ENCODE measurements around the gene VOPP1. TPM values are rescaled to one million over a fixed set of nuclear protein-coding genes. Genes with fewer than 3 reads are reported as not detected.

Gene VOPP1
- polyA plus RNA-seq, 1 experiment = 88.4 TPM

DNA sequence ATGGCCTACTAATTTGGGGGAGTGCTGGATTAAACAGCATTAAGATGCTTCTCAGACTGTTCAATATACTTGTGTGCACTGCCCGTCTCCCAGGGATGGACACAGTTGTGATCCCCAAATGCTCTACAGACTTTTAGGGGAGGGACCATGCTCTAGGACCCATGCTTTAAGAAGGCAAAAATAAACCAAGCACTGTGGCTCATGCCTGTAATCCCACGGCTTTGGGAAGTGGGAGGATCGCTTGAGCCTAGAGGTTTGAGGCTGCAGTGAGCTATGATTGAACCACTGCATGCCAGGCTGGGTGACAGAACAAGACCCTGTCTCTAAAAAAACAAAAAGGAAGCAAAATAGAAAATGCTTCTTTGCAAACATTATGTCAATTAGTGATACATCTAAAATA, 102.6 kb downstream of the VOPP1 start:
- no peak for DNase-seq (ENCODE audit: low read depth, low spot score)
- no peak overlapping the region for H3K27ac ChIP-seq (ENCODE audit: low read depth, low read length)
- no peaks in the 10 kb centered on the region for H3K27me3 ChIP-seq (ENCODE audit: control insufficient read depth, insufficient read depth, low read length)
- peaks cover 4% of the 10 kb centered on the region for H3K9me3 ChIP-seq (ENCODE audit: control insufficient read depth, insufficient read depth, low read length)
- no peak overlapping the region for H3K4me3 ChIP-seq (ENCODE audit: low read depth, low read length)
- no peak for TF ChIP-seq CTCF (IDR thresholded peaks at IDR 0.05; ENCODE audit: low read depth, low read length)
- ChIA-PET CTCF (interaction anchor here (0.6 to 1.3 kb wide), 2 partner anchors 54 to 131 kb away, joined by 3 to 6 read pairs; no protein-coding TSS in a partner anchor), POLR2A (no interaction called here)

GRCh38 chr7:55469271-55469681, 103.0 kb downstream of the VOPP1 start:
- Histone ChIP-seq H3K4me3 (ENCODE audit: low read depth, low read length) (no peak overlapping the region), H3K27ac (ENCODE audit: low read depth, low read length) (no peak overlapping the region), H3K27me3 (ENCODE audit: control insufficient read depth, insufficient read depth, low read length) (no peaks in the 10 kb centered on the region), H3K9me3 (ENCODE audit: control insufficient read depth, insufficient read depth, low read length) (peaks cover 5% of the 10 kb centered on the region)
- DNase-seq (ENCODE audit: low read depth, low spot score) = no peak
- no peak for TF ChIP-seq CTCF (IDR thresholded peaks at IDR 0.05; ENCODE audit: low read depth, low read length)
- ChIA-PET POLR2A (no interaction called here), CTCF (interaction anchor here (0.6 to 1.3 kb wide), 2 partner anchors 54 to 132 kb away, joined by 3 to 6 read pairs; no protein-coding TSS in a partner anchor)

DNA sequence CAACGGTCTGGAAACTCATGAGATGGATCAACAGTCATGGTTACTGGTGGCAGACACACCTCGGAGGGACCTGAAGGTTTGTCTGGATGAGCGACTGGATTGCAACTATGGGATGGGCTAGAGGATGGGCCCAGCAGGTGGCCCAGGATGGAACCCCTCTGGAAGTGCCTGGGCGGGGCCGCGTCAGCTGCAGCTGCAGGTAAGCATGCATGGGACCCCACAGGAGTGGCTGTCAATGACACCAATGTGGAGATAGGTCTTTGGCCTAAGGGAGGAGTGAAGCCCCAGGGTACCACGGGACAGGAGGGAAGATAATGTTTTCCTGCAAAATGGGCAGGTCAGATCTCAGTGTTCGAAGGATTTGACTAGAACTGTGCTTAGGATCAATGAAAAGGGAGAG, 103.8 kb downstream of the VOPP1 start:
- Histone ChIP-seq H3K4me3 (ENCODE audit: low read depth, low read length) (no peak overlapping the region), H3K27ac (ENCODE audit: low read depth, low read length) (no peak overlapping the region), H3K9me3 (ENCODE audit: control insufficient read depth, insufficient read depth, low read length) (peaks cover 13% of the 10 kb centered on the region), H3K27me3 (ENCODE audit: control insufficient read depth, insufficient read depth, low read length) (no peaks in the 10 kb centered on the region)
- ChIA-PET CTCF (interaction anchor here (1.1 to 1.3 kb wide), 2 partner anchors 53 to 195 kb away, joined by 3 to 6 read pairs; no protein-coding TSS in a partner anchor), POLR2A (no interaction called here)
- no peak for TF ChIP-seq CTCF (IDR thresholded peaks at IDR 0.05; ENCODE audit: low read depth, low read length)
- DNase-seq (ENCODE audit: low read depth, low spot score) = no peak

- H3K27ac ChIP-seq (ENCODE audit: low read depth, low read length) = no peak overlapping the region
- no peak for DNase-seq (ENCODE audit: low read depth, low spot score)
- H3K4me3 ChIP-seq (ENCODE audit: low read depth, low read length) = no peak overlapping the region
- H3K27me3 ChIP-seq (ENCODE audit: control insufficient read depth, insufficient read depth, low read length) = no peaks in the 10 kb centered on the region
- peaks cover 19% of the 10 kb centered on the region for H3K9me3 ChIP-seq (ENCODE audit: control insufficient read depth, insufficient read depth, low read length)
- POLR2A ChIA-PET = no interaction called here
- CTCF ChIA-PET = interaction anchor here (1.0 to 1.7 kb wide), 2 partner anchors 52 to 187 kb away, joined by 3 to 5 read pairs; no protein-coding TSS in a partner anchor
- no peak for TF ChIP-seq CTCF (IDR thresholded peaks at IDR 0.05; ENCODE audit: low read depth, low read length)
These were observed 105.2 kb downstream of the VOPP1 start for GRCh38 chr7:55467047-55467593.

DNA sequence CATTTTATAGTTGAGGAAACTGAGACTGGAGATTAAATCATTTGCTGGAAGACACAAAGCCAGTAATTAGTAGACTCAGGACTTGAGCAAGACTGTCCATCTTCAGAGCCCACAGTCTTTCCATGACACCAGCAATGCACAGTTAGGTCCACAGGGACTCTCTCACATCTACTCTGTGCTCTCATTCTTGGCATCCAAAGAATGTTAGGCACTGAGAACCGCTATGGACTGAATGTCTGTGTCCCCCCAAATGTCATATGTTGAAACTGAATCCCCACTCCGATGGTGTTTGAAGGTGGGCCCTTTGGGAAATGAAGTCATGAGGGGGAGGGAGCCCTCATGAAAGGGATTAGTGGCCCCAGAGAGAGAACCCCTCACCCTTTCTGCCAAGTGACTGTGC, 106.6 kb downstream of the VOPP1 start:
- Histone ChIP-seq H3K9me3 (ENCODE audit: control insufficient read depth, insufficient read depth, low read length) (peaks cover 19% of the 10 kb centered on the region), H3K4me3 (ENCODE audit: low read depth, low read length) (no peak overlapping the region), H3K27ac (ENCODE audit: low read depth, low read length) (no peak overlapping the region), H3K27me3 (ENCODE audit: control insufficient read depth, insufficient read depth, low read length) (no peaks in the 10 kb centered on the region)
- ChIA-PET POLR2A (no interaction called here), CTCF (no interaction called here)
- DNase-seq (ENCODE audit: low read depth, low spot score) = no peak
- TF ChIP-seq CTCF (IDR thresholded peaks at IDR 0.05; ENCODE audit: low read depth, low read length) = no peak
